Stimulated activated CD4-positive, alpha-beta T cell treated with anti-CD3 and anti-CD28 coated beads, Interleukin-2, amount 100 ng/mL, for 48 hours (primary cell): ENCODE data around the gene MRPL50.
"Not testable (repeated sequence)": the region's sequence is repeated elsewhere in the genome, so short reads cannot be mapped to it uniquely, and the experiment has no call there.

ENCODE experiments used
- DNase-seq, 2 donors: peaks; one replicate each; pipeline ENCODE4 v3.0.0-alpha.2; 2020

The MRPL50 gene

DNA sequence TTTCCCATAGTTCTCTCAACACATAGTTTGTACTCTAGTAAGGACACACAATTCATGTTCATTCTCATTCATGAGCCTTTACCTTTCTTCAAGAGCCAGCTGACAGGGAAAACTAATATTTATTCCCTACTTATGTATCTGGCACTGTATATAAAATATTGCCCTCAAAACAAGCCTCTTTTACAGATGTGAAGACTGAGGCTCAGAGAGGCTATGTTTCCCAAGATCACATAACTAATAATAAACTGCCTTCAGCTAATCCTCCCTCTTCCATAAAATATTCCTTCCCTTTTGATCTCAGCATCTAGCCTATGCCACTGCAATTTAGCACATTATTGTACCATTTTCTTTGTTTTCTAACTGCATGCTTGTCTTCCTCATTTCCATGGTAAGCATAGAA, 19.0 kb upstream of the MRPL50 start:
- no peak for DNase-seq

DNA sequence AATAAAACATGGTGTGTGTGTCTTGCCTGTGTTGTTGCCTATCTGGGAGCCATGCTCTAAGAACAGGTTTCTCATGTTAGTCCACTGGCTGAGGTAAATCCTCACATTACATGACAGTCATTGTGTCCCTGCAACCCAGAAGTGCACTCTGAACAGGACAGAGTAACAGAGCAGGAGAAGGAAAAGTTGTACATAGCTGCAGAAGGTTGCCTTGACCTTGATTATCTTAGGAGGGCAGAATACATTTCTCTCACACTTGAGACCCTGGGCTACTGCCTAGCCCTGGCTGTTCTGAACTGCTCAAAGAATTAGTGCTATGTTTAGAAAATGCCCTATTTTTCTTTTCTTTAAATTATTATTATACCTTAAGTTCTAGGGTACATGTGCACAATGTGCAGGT, 17.2 kb upstream of the MRPL50 start:
- DNase-seq: no peak

DNA sequence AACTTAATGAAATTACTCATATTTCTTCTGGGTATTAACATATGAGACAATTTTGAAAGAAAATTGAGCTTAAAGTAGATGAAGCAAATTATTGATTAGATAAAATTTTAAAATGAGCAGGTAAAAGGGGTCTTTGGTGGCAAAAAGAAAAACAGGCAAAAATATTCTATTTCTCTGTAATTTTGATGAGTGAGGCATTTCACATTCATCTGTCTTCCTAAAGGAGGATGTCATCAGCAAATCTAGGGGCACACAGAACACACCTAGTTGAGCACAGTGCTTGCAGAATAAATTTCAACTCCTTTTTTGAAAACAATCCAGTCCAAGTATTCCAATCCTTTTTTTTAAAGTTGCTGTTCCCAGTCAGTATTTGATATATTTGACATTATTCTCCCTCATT, 16.4 kb upstream of the MRPL50 start:
- DNase-seq: no peak

DNA sequence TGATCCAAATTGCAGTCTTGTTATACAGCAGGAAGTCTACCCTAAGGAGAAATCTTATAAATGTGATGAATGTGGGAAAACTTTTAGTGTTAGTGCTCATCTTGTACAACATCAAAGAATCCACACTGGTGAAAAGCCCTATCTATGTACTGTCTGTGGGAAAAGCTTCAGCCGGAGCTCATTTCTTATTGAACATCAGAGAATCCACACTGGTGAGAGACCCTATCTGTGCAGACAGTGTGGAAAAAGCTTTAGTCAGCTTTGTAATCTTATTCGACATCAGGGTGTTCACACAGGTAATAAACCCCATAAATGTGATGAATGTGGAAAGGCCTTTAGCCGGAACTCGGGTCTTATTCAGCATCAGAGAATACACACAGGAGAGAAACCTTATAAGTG, 10.7 kb upstream of the MRPL50 start:
- no peak for DNase-seq

DNA sequence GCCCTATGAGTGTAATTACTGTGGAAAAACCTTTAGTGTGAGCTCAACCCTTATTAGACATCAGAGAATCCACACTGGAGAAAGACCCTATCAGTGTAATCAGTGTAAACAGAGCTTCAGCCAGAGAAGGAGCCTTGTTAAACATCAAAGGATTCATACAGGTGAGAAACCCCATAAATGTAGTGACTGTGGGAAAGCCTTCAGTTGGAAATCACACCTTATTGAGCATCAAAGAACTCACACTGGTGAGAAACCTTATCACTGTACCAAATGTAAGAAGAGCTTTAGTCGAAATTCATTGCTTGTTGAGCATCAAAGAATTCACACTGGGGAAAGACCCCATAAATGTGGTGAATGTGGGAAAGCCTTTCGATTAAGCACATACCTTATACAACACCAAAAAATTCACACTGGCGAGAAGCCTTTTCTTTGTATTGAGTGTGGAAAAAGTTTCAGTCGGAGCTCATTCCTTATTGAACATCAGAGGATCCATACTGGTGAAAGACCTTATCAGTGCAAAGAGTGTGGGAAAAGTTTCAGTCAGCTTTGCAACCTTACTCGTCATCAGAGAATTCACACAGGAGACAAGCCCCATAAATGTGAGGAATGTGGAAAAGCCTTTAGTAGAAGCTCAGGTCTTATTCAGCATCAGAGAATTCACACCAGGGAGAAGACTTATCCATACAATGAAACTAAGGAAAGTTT, 10.1 kb upstream of the MRPL50 start:
- no peak for DNase-seq

DNA sequence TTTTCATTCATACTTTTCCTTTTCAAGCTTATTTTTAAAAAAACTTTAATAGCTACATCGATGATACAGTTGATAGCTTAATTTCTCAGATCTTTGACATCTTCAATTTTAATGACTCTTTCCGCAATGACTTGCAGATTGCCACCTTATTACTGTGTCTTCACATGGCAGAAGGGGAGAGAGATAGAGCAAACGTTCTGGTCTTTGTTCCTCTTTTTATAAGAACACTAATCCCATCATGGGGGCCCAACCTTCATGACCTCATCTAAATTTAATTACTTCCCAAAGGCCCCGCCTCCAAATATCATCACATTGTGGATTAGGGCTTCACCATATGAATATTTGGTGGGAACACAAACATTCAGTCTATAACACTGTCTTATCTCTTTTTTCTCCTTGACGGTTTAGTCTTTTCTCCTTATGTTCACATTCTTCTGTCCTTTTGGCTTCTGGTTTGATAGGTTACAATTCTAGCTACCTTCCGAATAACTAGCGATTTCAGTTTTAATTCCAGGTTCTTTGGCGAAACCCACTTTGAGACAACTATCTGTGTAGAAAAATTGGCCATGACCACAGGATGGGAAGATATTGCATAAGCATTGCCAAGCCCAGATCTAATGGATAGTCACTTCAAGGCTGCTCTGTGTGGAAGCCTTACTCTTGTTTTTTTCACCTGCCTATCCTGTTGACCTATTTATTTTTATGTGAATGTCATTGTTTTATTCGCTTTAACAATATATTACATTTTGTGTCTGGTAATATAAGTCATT, 5.3 kb upstream of the MRPL50 start:
- no peak for DNase-seq

DNA sequence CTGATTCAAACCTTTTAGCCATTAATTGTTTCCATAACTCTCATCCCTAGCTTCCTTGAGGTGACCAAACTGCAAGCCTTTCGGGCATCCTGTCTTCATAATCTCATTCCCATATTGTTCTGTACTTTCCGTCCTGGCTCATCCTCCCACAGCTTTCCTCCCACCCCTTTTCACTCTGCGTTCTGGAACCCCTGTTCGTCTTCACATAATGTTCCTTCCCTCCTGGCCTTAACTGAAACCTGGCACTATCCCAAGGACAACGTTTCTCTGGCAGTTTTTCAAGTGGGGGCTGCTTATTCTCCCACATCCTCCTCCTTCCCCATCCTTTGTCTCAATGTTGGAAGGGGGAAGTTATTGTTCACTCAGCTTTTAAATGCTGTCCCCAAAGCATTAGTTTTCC, 1.7 kb upstream of the MRPL50 start:
- no peak for DNase-seq

DNA sequence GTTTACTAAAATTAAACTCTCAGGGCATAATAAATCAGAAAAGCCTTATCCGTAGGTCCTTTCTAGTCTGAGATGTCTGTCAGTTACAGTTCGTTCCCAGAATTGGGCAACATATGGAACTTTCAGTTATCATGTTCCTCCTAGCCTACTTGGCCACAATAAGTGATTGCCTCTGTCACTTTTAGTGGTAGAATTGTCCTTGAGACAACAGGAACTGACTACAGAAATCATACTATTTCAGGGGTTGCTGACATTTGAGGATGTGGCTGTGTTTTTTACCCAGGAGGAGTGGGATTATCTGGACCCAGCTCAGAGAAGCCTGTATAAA, 1.2 kb upstream of the MRPL50 start:
- DNase-seq: no peak

DNA sequence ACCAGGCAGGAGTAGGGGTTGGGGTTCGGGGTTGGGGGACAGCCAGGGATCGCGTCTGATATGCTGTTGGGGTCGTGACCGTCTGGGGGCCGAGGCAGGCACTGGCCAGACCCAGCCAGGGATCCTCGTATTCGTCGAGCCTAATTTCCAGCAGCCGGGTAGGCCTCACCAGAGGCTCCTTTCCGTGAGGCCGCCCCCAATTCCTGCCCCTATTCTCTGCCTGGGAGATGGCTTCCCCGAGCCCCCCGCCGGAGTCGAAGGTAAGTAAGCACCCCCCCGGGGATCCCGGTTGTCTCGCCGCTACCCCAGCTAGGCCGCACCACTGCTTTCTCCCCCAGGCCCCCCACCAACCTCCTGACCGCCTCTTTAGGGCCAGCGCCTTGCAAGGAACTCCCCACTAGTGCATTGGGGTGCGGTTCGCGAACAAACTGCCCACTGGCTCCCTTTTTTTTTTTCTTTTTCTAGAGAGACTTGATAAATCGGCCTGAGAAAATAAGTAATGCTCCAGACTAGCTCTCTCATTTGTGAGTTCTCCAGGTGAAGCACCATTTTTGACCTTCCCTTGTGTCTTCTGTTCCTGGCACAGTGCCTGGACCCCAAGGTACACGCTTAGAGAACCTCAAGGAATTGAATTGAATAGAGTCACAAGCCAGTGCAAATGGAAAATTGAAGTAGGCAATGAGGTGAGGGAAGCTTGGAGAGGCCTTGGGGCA, 668 bp upstream of the MRPL50 start:
- DNase-seq: no peak

DNA sequence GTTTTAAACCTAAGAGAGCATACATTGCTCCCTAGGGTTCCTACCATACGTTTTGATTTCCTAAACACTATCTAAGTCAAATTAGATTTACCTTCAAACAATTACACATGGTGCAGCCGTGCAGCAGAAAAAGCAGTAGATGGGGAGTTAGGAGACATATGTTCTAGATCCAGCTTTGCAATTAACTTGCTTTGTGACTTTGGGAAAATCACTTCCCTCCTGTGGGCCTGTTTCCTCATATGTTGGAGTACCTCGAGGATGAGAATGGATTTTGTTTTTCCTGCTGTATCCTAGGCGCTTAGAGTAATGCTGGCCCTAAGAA, 711 bp downstream of the MRPL50 start:
- DNase-seq: no peak

DNA sequence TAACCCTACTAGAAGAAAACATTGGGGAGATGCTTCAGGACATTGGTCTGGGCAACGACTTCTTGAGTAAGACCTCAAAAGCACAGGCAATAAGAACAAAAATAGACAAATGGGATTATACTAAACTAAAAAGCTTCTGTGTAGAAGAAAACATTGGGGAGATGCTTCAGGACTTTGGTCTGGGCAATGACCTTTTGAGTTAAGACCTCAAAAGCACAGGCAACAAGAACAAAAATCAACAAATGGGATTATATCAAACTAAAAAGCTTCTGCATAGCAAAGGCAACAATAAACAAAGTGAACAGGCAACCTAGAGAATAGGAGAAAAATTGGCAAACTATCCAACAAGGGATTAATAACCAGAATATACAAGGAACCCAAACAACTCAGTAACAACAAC, 3.7 kb downstream of the MRPL50 start:
- DNase-seq: no peak

DNA sequence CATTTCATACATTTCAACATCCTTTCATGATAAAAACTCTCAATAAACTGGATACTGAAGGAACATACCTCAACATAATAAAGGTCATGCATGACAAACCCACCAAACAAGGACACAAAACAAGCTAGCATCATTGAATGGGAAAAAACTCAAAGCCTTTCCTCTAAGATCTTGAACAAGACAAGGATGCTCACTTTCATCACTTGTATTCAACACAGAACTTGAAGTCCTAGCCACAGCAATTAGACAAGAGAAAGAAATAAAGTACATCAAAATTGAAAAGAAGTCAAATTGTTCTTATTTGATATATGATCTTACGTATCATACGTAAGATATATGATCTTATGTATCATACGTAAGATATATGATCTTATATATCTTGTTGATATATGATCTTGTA, 5.3 kb downstream of the MRPL50 start:
- DNase-seq: no peak

DNA sequence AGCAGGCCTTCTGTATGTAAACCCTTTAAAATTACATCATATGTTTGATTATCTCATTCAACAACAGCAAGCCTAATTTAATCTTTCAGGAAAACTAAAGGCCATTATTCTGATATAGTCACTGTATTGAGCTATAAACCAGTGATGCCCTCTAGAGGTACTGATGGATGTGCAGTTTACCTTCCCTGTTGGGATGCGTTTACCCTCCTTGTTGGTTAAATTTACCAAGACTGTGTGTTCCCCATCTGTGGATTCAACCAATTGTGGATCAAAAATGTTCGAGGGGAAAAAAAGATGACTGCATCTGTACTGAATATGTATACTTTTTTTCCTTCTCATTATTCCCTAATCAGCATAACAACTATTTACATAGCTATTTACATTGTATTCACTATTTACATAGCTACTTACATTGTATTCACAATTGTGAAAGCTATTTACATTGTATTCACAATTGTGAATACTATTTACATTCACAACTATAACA, 9.9 kb downstream of the MRPL50 start:
- DNase-seq: no peak

DNA sequence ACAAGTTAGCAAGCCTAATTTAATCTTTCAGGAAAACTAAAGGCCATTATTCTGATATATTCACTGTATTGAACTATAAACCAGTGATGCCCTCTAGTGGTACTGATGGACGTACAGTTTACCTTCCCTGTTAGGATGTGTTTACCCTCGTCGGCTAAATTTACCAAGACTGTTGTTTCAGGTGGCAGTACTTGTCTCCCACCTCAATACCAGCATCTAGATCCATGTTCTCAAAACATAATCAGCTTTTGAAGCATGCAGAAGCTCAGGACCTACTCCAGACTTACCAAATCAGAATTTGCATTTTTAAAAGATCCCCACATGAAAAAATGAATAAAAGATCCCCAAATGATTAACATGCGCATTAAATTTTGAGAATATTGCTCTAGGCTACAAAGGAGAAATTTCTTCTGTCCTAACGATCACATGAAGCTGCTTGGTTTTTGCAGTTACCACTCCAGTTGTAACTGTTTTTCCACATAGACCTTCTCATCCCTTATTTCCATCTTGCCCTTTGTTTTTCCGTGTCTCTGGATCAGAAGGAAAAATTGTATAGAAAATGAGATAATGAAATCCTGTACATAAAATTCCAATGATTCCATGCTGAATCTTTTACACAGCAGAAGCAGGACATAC, 10.4 kb downstream of the MRPL50 start:
- no peak for DNase-seq

DNA sequence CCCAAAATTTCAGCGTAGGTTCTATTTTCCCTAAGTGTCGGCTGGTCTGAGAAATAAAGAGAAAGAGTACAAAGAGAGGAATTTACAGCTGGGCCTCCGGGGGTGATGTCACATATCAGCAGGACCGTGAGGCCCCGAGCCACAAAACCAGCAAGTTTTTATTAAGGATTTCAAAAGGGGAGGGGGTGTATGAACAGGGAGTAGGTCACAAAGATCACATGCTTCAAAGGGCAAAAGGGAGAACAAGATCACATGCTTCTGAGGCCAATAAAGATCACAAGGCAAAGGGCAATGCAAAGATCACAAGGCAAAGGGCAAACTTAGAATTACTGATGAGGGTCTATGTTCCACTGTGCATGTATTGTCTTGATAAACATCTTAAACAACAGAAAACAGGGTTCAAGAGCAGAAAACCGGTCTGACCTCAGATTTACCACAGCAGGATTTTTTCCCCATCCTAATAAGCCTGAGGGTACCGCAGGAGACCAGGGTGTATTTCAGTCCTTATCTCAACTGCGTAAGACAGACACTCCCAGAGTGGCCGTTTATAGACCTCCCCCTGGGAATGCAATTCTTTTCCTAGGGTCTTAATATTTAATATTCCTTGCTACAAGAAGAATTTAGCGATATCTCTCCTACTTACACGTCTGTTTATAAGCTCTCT, 13.4 kb downstream of the MRPL50 start, which contains the start of gene BAAT:
TSS of gene BAAT (minus strand) at position 134 of the 664 bp plus-strand sequence. CDS start 13,602 bp downstream, outside the sequence.
- not testable (repeated sequence) for DNase-seq

DNA sequence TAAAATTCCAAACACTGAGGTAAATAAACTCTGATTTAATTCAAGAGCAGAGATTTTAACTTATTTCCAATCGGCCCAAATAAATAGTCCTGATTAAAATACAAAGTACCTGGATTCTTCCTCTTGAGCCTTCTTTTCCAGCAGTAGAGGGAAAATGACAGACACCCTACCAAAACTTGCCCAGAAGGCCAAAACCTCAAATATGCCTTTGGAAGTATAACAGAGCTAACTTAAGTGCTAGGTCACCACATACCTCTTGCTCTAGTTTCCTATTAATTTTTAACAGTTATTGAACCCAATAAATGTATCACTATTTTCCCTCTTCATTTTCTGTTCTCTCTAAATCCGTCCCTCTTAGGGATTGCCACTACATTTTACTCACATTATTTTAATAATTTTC, 15.1 kb downstream of the MRPL50 start:
- no peak for DNase-seq

DNA sequence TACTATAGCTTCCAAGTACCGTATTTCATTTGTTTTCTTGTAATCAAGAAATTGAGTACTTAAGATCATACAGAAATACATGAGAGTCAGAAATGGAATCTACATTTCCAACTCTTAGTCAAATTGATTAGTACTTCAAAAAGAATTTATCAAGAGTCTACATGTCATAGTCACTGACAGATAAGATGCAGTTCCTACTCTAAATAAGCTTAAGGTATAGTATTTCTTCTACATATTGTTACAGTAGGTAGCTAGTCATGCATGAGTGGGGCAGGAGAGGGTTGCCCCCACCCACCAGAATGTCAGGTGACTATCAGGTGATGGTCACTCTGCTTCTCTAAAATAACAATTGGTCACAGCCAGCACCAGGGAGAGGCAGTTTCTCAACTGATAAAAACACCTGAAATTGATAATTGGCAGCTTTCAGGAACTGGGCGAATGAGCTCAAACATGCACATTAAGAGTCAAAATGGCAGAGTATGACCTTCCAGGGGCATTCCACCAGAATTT, 16.5 kb downstream of the MRPL50 start:
- no peak for DNase-seq

DNA sequence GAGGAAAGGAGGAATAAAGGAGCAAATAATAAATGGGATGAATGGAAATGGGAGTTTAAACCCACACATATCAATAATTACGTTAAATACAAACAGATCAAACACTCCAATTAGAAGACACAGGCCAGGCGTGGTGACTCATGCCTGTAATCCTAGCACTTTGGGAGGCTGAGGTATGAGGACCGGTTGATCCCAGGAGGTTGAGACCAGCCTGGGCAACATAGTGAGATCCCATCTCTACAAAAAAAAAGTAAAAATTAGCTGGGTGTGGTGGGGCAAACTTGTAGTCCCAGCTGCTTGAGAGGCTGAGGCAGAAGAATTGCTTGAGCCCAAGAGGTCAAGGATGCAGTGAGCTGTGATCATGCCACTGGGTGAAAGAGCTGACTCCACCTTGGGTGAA, 17.3 kb downstream of the MRPL50 start:
- no peak for DNase-seq

DNA sequence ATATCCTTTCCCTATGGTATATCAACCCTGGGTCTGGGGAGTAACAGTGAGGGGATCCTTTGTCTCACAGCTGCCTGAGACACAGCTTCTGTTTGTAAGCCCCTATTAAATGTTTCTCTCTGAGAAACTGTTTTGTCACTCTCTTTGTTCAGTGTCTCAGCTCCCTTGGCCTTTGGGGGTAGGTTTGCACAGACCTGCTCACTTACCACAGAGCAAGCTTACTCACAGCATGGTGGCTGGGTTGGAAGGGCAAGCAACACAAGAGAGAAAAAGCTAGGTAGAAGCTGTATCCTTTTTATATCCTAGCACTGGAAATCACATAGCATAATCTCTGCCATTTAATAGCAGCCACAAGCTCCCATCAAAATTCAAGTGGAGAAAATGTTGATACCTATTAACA, 18.1 kb downstream of the MRPL50 start:
- no peak for DNase-seq

DNA sequence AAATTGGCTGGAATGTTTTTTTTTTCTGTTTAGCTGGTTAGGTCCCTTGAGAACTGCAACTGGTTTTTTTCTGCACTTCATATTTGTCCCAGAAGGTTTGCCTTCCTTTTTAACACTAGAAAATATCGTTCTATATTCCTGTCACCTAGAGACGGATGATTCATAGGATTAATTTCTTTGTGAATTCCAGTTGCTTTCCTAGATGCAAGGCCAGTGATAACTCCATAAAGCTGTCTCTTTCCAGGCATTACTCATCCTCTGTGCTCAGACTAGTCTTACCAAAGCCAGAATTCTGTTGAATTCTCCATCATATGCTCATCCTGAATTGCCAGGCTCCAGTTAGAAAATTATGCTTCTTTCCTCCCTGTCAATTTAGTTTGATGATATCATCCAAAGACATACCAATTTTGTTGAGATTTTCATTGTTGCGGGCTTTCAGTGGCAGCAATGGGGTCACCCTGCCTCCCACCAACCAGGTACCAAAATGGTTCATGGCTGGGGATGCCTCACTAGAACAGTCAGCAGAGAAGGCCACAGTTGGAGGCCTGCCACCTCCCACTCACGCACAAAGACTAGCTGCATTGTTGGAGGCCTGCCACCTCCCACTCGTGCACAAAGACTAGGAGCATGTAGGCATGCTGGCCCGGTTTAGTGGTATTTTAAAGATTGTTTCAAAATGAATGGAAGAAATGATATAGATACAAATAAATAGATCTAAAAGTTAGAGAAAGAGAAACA, 22.1 kb downstream of the MRPL50 start:
- DNase-seq: no peak

DNA sequence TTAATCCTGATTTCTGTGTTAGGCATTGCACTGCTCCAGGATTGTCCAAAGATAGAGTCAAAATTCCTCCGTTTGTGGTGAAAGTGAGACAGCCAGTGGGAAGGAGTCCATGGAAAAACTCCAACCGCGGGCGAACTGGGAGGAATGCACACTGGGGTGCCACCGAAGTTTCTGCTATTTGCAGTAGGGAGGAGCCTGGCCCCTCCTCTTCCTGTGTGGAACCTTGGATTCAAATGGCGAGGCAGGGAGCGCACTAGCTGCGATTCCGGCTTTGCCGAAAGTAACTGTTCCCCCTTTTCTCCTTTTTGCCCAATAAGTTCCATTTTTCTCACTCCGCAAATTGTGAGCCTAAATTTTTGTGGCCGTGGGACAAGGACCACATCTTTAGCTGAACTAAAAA, 22.9 kb downstream of the MRPL50 start:
- no peak for DNase-seq
